DMS 273 (cell line): ENCODE results near the gene PROK2.

Experiments used
- DNase-seq: peaks from one replicate; lab custom pipeline; 2025; ENCODE audit not compliant: unreplicated experiment; lab: John Stamatoyannopoulos, UW

Gene PROK2

GRCh38 chr3:71784914-71785531, at the start of gene PROK2:
TSS of gene PROK2 (minus strand) at chr3:71785148. CDS start at chr3:71785052, 96 bp downstream.
- peak; percentile 69 for DNase-seq

GRCh38 chr3:71831599-71831998, 46.7 kb upstream of the PROK2 start:
- DNase-seq, result no peak

GRCh38 chr3:71825551-71826283, 40.8 kb upstream of the PROK2 start:
- DNase-seq, result no peak

- DNase-seq, result no peak
These were observed 36.2 kb upstream of the PROK2 start for GRCh38 chr3:71821116-71821515.

- DNase-seq, result no peak
These were observed 32.3 kb upstream of the PROK2 start for GRCh38 chr3:71817262-71817661.

- DNase-seq, result no peak
These were observed 31.8 kb upstream of the PROK2 start for GRCh38 chr3:71816767-71817156.

GRCh38 chr3:71815340-71816067, 30.6 kb upstream of the PROK2 start:
- DNase-seq, result no peak

GRCh38 chr3:71813704-71814103, 28.8 kb upstream of the PROK2 start:
- no peak for DNase-seq

- no peak for DNase-seq
These were observed 28.1 kb upstream of the PROK2 start for GRCh38 chr3:71813073-71813472.

- DNase-seq, result no peak
These were observed 25.1 kb upstream of the PROK2 start for GRCh38 chr3:71810056-71810455.

- DNase-seq, result peak; percentile 70
These were observed 24.5 kb upstream of the PROK2 start for GRCh38 chr3:71809321-71810026.

- DNase-seq, result no peak
These were observed 21.8 kb upstream of the PROK2 start for GRCh38 chr3:71806736-71807135.

- no peak for DNase-seq
These were observed 20.7 kb upstream of the PROK2 start for GRCh38 chr3:71805691-71806090.

- DNase-seq, result no peak
These were observed 20.3 kb upstream of the PROK2 start for GRCh38 chr3:71805199-71805598.

GRCh38 chr3:71803248-71803647, 18.3 kb upstream of the PROK2 start:
- DNase-seq, result no peak

GRCh38 chr3:71801986-71802385, 17.0 kb upstream of the PROK2 start:
- DNase-seq, result no peak

GRCh38 chr3:71800023-71800422, 15.1 kb upstream of the PROK2 start:
- DNase-seq, result no peak

GRCh38 chr3:71797455-71797854, 12.5 kb upstream of the PROK2 start:
- DNase-seq, result no peak

GRCh38 chr3:71796290-71796689, 11.3 kb upstream of the PROK2 start:
- no peak for DNase-seq

- no peak for DNase-seq
These were observed 6.7 kb upstream of the PROK2 start for GRCh38 chr3:71791634-71792033.

- DNase-seq, result no peak
These were observed 5.0 kb upstream of the PROK2 start for GRCh38 chr3:71789922-71790321.
